GM19193 (cell line): ENCODE results near the gene TNK1.

Experiments used
- POLR2A ChIP-seq: IDR thresholded peaks from 4 replicates; pipeline ENCODE4 v1.6.1; 2011; ENCODE audit not compliant: insufficient read depth, insufficient read length; ENCODE audit errors: extremely low read depth

TNK1 gene

DNA sequence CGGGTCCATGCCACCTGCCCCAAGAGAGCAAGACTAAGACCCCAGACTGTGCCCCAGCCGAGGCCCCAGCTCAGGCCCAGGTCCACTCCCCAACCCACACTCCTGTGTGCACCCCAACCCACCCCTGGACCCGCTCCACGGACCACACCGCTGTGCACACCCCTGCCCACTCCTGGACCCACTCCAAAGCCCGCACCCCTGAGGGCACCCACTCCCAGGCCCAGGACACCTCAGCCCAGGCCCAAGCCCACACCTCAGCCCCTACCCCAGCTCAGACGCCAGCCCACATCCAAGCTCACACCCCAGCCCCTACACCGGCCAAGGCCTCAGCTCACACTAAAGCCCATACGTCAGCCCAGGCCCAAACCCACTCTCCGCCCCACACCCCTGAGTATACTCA is 48.8 kb downstream of the TNK1 start:
- no peak for TF ChIP-seq POLR2A

DNA sequence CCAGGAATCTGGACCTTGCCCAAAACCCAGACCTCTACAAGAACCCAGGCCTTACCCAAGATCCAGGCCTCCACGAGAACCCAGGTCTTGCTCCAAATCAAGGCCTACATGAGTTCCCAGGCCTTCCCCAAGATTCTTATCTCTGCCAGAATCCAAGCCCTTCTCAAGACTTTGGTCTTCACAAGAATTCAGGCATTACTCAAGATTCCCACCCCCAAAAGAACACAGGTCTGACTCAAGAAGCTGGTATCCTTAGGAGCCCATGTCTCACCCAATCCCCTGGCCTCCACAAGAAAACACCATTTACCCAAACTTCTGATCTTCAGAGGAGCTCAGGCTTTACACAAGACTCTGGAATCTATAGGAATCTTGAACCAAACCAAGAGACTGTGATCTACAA is 50.3 kb downstream of the TNK1 start:
- TF ChIP-seq POLR2A: no peak

- TF ChIP-seq POLR2A: no peak
Measured at GRCh38 chr17:7432296-7432695, 51.4 kb downstream of the TNK1 start.

DNA sequence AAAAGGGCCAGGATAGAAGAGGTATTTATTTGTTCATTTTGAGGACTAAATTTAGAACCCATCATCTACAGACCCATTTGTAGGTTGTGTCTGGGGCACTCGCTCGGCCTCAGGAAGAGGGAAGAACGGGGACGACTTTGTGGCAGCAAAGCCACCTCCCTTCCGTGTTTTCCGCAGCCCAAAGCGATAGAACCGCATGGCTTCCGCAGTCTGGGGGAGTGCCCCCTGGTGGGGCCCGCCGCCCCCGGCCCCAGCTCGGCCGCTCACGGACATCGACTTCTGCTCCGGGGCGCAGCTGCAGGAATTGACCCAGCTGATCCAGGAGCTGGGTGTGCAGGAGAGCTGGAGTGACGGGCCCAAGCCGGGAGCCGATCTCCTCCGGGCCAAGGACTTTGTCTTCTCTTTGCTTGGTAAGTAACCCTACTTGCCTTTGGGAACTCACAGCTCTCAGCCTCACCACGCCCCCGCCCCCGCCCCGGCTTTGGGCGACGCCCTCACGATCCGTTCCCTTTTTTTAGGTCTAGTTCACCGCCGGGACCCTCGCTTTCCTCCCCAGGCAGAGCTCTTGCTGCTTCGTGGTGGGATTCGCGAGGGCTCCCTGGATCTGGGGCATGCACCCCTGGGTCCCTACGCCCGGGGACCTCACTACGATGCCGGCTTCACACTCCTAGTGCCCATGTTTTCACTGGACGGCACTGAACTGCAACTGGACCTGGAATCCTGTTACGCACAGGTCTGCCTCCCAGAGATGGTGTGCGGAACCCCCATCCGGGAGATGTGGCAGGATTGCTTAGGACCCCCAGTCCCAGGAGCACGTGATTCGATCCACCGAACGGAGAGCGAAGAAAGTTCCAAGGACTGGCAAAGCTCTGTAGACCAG is 55.0 kb downstream of the TNK1 start:
- no peak for TF ChIP-seq POLR2A

DNA sequence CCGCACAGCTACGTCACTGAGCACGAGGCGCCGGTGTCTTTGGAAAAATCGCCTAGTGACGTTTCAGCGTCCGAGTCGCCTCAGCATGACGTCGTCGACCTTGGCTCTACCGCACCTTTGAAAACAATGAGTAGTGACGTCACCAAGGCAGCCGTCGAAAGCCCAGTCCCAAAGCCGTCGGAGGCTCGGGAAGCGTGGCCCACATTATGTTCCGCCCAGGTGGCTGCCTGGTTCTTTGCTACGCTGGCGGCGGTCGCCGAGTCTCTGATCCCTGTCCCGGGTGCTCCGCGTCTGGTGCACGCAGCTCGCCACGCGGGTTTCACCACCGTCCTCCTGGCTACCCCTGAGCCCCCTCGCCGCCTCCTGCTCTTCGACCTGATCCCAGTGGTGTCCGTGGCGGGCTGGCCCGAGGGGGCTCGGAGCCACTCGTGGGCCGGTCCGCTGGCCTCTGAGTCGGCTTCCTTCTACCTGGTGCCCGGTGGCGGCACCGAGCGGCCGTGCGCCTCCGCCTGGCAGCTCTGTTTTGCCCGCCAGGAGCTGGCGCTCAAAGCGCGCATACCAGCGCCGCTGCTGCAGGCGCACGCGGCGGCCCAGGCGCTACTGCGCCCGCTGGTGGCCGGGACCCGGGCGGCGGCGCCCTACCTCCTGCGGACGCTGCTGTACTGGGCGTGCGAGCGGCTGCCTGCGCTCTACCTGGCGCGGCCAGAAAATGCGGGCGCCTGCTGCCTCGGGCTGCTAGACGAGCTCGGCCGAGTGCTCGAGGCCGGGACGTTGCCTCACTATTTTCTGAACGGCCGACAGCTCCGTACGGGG is 55.9 kb downstream of the TNK1 start:
- no peak for TF ChIP-seq POLR2A

GRCh38 chr17:7437369-7437863 is 56.5 kb downstream of the TNK1 start:
- no peak for TF ChIP-seq POLR2A

- TF ChIP-seq POLR2A: no peak
Measured at GRCh38 chr17:7437950-7438614, 57.2 kb downstream of the TNK1 start.

GRCh38 chr17:7438656-7439460 is 58.0 kb downstream of the TNK1 start:
- TF ChIP-seq POLR2A: no peak
